HG03060 (cell line): Measurements from ENCODE around the gene MAN2B2.
"Not testable (repeated sequence)": the region's sequence is repeated elsewhere in the genome, so short reads cannot be mapped to it uniquely, and the experiment has no call there.

ENCODE experiments used
- ATAC-seq: cut with Tn5 transposase; IDR thresholded peaks from one replicate; pipeline ENCODE4 v1.9.1; 2021; ENCODE audit warnings: low read depth, moderate number of reproducible peaks; ENCODE audit not compliant: unreplicated experiment

Gene MAN2B2

DNA sequence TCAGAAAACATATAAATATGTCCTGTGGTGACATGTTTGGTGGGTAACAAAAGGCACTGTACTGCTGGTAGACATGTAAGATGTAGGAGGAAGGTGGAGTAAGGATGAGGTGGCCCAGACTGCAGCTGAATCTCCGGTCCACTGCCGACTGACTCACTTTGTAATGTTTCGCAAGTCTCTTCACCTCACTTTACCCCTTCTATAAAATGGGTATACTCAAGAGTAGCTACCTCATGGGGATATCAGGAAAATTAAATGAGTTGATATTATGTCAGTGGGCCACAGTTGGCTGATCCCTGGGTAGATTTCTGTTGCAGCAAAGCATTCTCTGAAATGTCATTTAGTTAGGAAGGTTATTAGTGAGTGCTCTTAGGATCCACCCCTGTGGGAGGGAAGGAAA lies 87.6 kb downstream of the MAN2B2 start:
- no peak for ATAC-seq

GRCh38 chr4:6663596-6664393 lies 88.8 kb downstream of the MAN2B2 start:
- no peak for ATAC-seq

- no peak for ATAC-seq
Measured at GRCh38 chr4:6665320-6665654, 90.3 kb downstream of the MAN2B2 start.

DNA sequence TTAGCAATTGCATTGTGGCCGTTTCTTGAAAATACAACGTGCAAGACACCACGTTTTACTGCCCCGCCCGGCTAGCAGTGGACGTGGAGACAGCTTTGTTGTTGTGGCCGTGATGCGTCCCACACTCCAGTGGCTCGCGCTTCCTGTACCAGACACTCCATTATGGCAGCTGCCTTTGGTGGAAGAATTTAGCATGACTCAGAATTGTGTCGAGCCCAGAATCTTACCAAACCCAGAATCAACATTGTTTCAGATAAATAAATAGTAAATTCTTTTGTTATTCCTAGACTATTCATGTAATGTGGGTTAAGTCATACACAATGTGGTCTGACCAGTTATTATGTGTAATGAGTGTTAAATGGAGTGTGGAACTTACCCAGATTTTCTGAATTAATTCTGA lies 93.4 kb downstream of the MAN2B2 start:
- no peak for ATAC-seq

DNA sequence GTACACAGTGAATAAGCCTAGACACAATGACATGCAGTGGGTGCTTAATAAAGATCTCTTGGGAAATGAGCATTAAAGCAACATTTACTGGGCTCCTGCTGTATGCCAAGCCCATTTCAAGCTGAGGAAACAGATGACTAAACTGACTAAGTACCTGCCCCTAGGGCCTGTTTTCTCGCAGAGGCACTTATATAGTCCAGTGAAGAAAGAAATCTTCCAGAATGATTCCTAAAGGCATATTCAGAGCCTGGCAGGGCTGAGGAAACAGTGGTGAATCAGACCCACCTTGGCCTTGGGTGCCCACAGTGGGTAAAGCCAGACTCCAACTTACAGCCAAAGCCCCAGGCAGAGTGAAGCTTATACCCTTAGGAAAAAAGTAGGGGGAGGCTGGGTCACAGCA lies 96.7 kb downstream of the MAN2B2 start:
- ATAC-seq, result no peak

- no peak for ATAC-seq
Measured at GRCh38 chr4:6672131-6672530, 97.1 kb downstream of the MAN2B2 start.

GRCh38 chr4:6672541-6673190 lies 97.7 kb downstream of the MAN2B2 start:
- ATAC-seq, result not testable (repeated sequence)
